GM12892 (cell line): ENCODE results near the gene VDR.

Source experiments
- POLR2A ChIP-seq: IDR thresholded peaks from 2 replicates; pipeline ENCODE4 v1.6.1; 2011; ENCODE audit warnings: low read depth, low read length, control low read depth
- POLR2AphosphoS5 ChIP-seq: IDR thresholded peaks from 2 replicates; pipeline ENCODE4 v1.6.1; 2011; ENCODE audit warnings: low read depth, low read length, control low read depth

- TF ChIP-seq POLR2A (no peak), POLR2AphosphoS5 (no peak)
Measured at GRCh38 chr12:47913081-47913480, 8.3 kb upstream of the VDR start.
